Naive thymus-derived CD4-positive, alpha-beta T cell (primary cell): ENCODE results near the gene ZNF469. TPM values are rescaled to one million over a fixed set of nuclear protein-coding genes. Genes with fewer than 3 reads are reported as not detected.

Source experiments
- ATAC-seq: fragments of 150-1000 bp; cut with Tn5 transposase; 2 replicates; pipeline ENCODE4 v1.10.0; 2021; ENCODE audit warnings: mild to moderate bottlenecking, moderate library complexity
- CTCF ChIA-PET: fragments of 350-600 bp; sonication (Branson Sonifier 250); formaldehyde crosslinking; loops from one replicate; lab custom pipeline; 2021; ENCODE audit warnings: antibody characterized with exemption; lab: Charles Lee
- POLR2A ChIA-PET: fragments of 350-600 bp; sonication (Branson Sonifier 250); formaldehyde crosslinking; loops from one replicate; lab custom pipeline; 2021; ENCODE audit warnings: antibody characterized with exemption, inconsistent platforms; lab: Charles Lee
- DNase-seq, 9 donors: peaks; one replicate each; pipeline versions ENCODE4 v3.0.0 to v3.0.0-alpha.2; 2020 to 2022; ENCODE audit warnings: mixed read lengths in 1 of 9
- H3K27ac ChIP-seq: one replicate; pipeline ENCODE4 v1.7.0; 2013; ENCODE audit warnings: mild to moderate bottlenecking, low read depth, low read length, moderate library complexity
- H3K27me3 ChIP-seq, 2 donors: one replicate each; pipeline ENCODE4 v1.7.0; 2013; ENCODE audit warnings: low read length in 2 of 2, mild to moderate bottlenecking in 2 of 2, moderate library complexity in 2 of 2; ENCODE audit not compliant: control insufficient read depth in 2 of 2, insufficient read depth in 2 of 2
- H3K36me3 ChIP-seq, 3 experiments: 1 replicate in 2 of 3; 2 replicates in 1 of 3; pipeline ENCODE4 v1.7.0; 2013; ENCODE audit warnings: low read length in 3 of 3, mild to moderate bottlenecking in 3 of 3, moderate library complexity in 1 of 3; ENCODE audit not compliant: insufficient read depth in 3 of 3, control insufficient read depth in 2 of 3
- H3K4me1 ChIP-seq, 2 donors: one replicate each; pipeline ENCODE4 v1.7.0; 2013; ENCODE audit warnings: low read length in 2 of 2, mild to moderate bottlenecking in 2 of 2, moderate library complexity in 1 of 2; ENCODE audit not compliant: control insufficient read depth in 2 of 2, insufficient read depth in 2 of 2
- H3K4me3 ChIP-seq: 2 replicates; pipeline ENCODE4 v1.7.0; 2013; ENCODE audit warnings: mild to moderate bottlenecking, low read length
- H3K9me3 ChIP-seq, 3 experiments: 1 replicate in 2 of 3; 2 replicates in 1 of 3; pipeline ENCODE4 v1.7.0; 2013; ENCODE audit warnings: low read length in 3 of 3; ENCODE audit not compliant: control insufficient read depth in 2 of 3
- H3K27ac Mint-ChIP-seq, 9 donors: one replicate each; pipeline ENCODE4 v1.8.0; 2020 to 2022; ENCODE audit warnings: mixed read lengths in 9 of 9, mild to moderate bottlenecking in 8 of 9, moderate library complexity in 5 of 9, inconsistent platforms in 2 of 9
- H3K27me3 Mint-ChIP-seq, 5 donors: one replicate each; pipeline ENCODE4 v1.8.0; 2021 to 2022; ENCODE audit warnings: mixed read lengths in 5 of 5, mild to moderate bottlenecking in 1 of 5
- H3K36me3 Mint-ChIP-seq, 5 donors: one replicate each; pipeline ENCODE4 v1.8.0; 2020 to 2022; ENCODE audit warnings: mixed read lengths in 5 of 5, mild to moderate bottlenecking in 3 of 5, inconsistent platforms in 1 of 5
- H3K4me1 Mint-ChIP-seq, 7 donors: one replicate each; pipeline ENCODE4 v1.8.0; 2020 to 2022; ENCODE audit warnings: mixed read lengths in 7 of 7, mild to moderate bottlenecking in 3 of 7, inconsistent platforms in 1 of 7
- H3K4me3 Mint-ChIP-seq, 10 donors: one replicate each; pipeline ENCODE4 v1.8.0; 2020 to 2022; ENCODE audit warnings: mild to moderate bottlenecking in 10 of 10, mixed read lengths in 10 of 10, moderate library complexity in 6 of 10, inconsistent platforms in 2 of 10
- H3K9me3 Mint-ChIP-seq, 11 donors: one replicate each; pipeline ENCODE4 v1.8.0; 2020 to 2022; ENCODE audit warnings: mixed read lengths in 11 of 11, mild to moderate bottlenecking in 4 of 11, inconsistent platforms in 1 of 11, moderate library complexity in 1 of 11
- intact Hi-C, 2 donors: fragments of 100-400 bp; cut with micrococcal nuclease; formaldehyde crosslinking; loops; one replicate each; pipeline ENCODE4 v1.15.1; 2023
- polyA plus RNA-seq, 2 donors: library from polyadenylated mRNA; unstranded; fragments of 300-500 nt; fragmentation: Illumina TruSeq; gene quantifications; one replicate each; pipeline ENCODE4 v1.2.3, GENCODE V29; 2021
- total RNA-seq, 6 experiments: library from RNA in 5 of 6; stranded (reverse) in 5 of 6; gene quantifications; 1 replicate in 5 of 6; 2 replicates in 1 of 6; pipeline ENCODE4 v1.2.3 and lab custom pipeline; 2021 to 2026

Gene ZNF469
- total RNA-seq (1 to 10 TPM in 4 of 5 experiments, under 1 TPM in 1; 0.68 to 1.6 (median 1.1) TPM), polyA plus RNA-seq (under 1 TPM in 1 of 2 donors, not detected in 1; 0.07 TPM), total RNA-seq (lab: John Stamatoyannopoulos, UW) (4.7 reads per million, percentile 23 among the genes with 10 or more reads in this experiment)

GRCh38 chr16:88382491-88383400, at the start of gene ZNF469:
TSS of gene ZNF469 (plus strand) at chr16:88382959. CDS start at chr16:88427471, 44,512 bp downstream.
- Mint-ChIP-seq H3K9me3 (peaks cover 0 to 2% (median 0%) of the 10 kb centered on the region in 11 donors), H3K4me1 (peaks cover 0 to 15% (median 3%) of the 10 kb centered on the region in 7 donors), H3K27ac (no peak within 1 kb of the TSS), H3K27me3 (peaks cover 19 to 44% (median 30%) of the 10 kb centered on the region in 5 donors), H3K4me3 (peak within 1 kb of the TSS in 7 of 10 donors; percentile 25 to 81 (median 53)), H3K36me3 (no peaks in the 10 kb centered on the region)
- Histone ChIP-seq H3K4me3 (no peak within 1 kb of the TSS), H3K27ac (no peak within 1 kb of the TSS), H3K36me3 (no peaks in the 10 kb centered on the region), H3K27me3 (peaks cover 0 to 3% of the 10 kb centered on the region in 2 donors), H3K9me3 (no peaks in the 10 kb centered on the region), H3K4me1 (no peaks in the 10 kb centered on the region)
- ATAC-seq, result no peak
- ChIA-PET POLR2A (no interaction called here), CTCF (no interaction called here)
- intact Hi-C loops, result no loop called here
- no peak for DNase-seq

DNA sequence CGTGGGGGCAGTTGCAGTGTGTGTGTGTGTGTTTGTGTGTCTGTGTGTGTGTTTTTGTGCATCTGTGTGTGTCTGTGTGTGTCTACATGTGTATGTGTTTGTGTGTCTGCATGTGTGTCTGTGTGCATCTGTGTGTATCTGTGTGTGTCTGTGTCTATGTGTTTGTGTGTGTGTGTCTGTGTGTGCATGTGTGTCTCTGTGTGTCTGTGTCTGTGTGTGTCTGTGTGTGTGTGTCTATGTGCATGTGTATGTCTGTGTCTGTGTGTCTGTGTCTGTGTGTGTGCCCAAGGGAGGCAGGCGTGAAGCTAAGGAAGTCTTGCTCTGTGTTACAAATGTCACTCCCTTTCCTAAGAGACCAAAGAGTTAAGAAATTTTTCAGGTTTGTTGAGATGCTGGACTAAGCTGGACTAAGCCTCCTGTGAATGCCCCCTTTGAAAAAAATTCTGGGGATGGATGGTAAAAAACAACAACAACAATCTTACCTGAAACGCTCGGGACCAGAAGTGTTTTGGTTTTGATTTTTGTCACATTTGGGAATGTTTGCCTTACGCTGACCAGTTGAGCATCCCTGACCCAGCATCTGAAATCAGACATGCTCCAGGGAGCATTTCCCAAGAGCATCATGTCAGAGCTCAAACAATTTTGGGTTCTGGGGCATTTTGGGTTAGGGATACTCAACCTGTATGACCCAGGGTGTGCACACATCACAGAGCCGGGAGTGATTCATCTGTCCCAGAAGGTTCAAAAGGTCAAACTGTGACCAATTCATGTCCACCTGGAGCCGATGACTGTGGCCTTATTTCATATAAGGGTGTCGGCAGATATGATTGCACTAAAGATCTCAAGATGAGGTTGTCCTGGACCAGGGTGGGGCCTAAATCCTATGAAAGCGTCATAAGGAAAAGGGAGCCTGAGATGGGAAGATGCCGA, 48.6 kb upstream of the ZNF469 start:
- H3K9me3 ChIP-seq, result no peaks in the 10 kb centered on the region
- H3K36me3 ChIP-seq, result no peaks in the 10 kb centered on the region
- ATAC-seq (no peak), DNase-seq (no peak)
- ChIA-PET POLR2A (no interaction called here), CTCF (no interaction called here)
- H3K27me3 ChIP-seq, result no peaks in the 10 kb centered on the region
- no peaks in the 10 kb centered on the region for H3K36me3 Mint-ChIP-seq
- no peak overlapping the region for H3K27ac ChIP-seq
- no peak overlapping the region for H3K4me3 ChIP-seq
- peaks cover 0 to 17% (median 11%) of the 10 kb centered on the region in 5 donors for H3K27me3 Mint-ChIP-seq
- H3K27ac Mint-ChIP-seq, result no peak overlapping the region
- peaks cover 0 to 21% (median 0%) of the 10 kb centered on the region in 11 donors for H3K9me3 Mint-ChIP-seq
- peak overlapping the region in 3 of 10 donors; percentile 1 to 26 (median 2) for H3K4me3 Mint-ChIP-seq
- intact Hi-C loops, result no loop called here
- H3K4me1 Mint-ChIP-seq, result peaks cover 0 to 7% (median 6%) of the 10 kb centered on the region in 7 donors
- peaks cover 0 to 4% of the 10 kb centered on the region in 2 donors for H3K4me1 ChIP-seq

- Histone ChIP-seq H3K4me1 (peaks cover 0 to 4% of the 10 kb centered on the region in 2 donors), H3K27me3 (no peaks in the 10 kb centered on the region), H3K27ac (no peak overlapping the region), H3K4me3 (no peak overlapping the region), H3K36me3 (no peaks in the 10 kb centered on the region), H3K9me3 (no peaks in the 10 kb centered on the region)
- CTCF ChIA-PET, result no interaction called here
- DNase-seq (no peak), ATAC-seq (no peak)
- Mint-ChIP-seq H3K4me1 (peaks cover 0 to 7% (median 6%) of the 10 kb centered on the region in 7 donors), H3K9me3 (peaks cover 0 to 21% (median 0%) of the 10 kb centered on the region in 11 donors), H3K27me3 (peaks cover 0 to 17% (median 11%) of the 10 kb centered on the region in 5 donors), H3K4me3 (peak overlapping the region in 1 of 10 donors; percentile 4), H3K36me3 (no peaks in the 10 kb centered on the region), H3K27ac (no peak overlapping the region)
- POLR2A ChIA-PET, result no interaction called here
- intact Hi-C loops, result no loop called here
Observed at GRCh38 chr16:88334778-88335720, 47.7 kb upstream of the ZNF469 start.

- Histone ChIP-seq H3K4me1 (peaks cover 0 to 4% of the 10 kb centered on the region in 2 donors), H3K9me3 (no peaks in the 10 kb centered on the region), H3K4me3 (no peak overlapping the region), H3K27me3 (no peaks in the 10 kb centered on the region), H3K27ac (no peak overlapping the region), H3K36me3 (no peaks in the 10 kb centered on the region)
- intact Hi-C loops, result no loop called here
- CTCF ChIA-PET, result interaction anchor here (0.6 kb wide), 1 partner anchor 178 kb away, joined by 3 read pairs; no protein-coding TSS in a partner anchor
- Mint-ChIP-seq H3K27me3 (peaks cover 0 to 17% (median 11%) of the 10 kb centered on the region in 5 donors), H3K4me3 (no peak overlapping the region), H3K36me3 (no peaks in the 10 kb centered on the region), H3K27ac (no peak overlapping the region), H3K4me1 (peaks cover 0 to 7% (median 6%) of the 10 kb centered on the region in 7 donors), H3K9me3 (peaks cover 0 to 21% (median 0%) of the 10 kb centered on the region in 11 donors)
- DNase-seq, result no peak
- POLR2A ChIA-PET, result no interaction called here
- ATAC-seq, result no peak
Observed at GRCh38 chr16:88337021-88337420, 45.7 kb upstream of the ZNF469 start.

GRCh38 chr16:88337538-88337937, 45.2 kb upstream of the ZNF469 start:
- DNase-seq, result no peak
- Mint-ChIP-seq H3K9me3 (peaks cover 0 to 21% (median 0%) of the 10 kb centered on the region in 11 donors), H3K36me3 (no peaks in the 10 kb centered on the region), H3K4me1 (peaks cover 0 to 7% (median 6%) of the 10 kb centered on the region in 7 donors), H3K27me3 (peaks cover 0 to 17% (median 11%) of the 10 kb centered on the region in 5 donors), H3K27ac (peak overlapping the region in 1 of 9 donors; percentile 60), H3K4me3 (no peak overlapping the region)
- no peak for ATAC-seq
- H3K27ac ChIP-seq, result no peak overlapping the region
- H3K4me3 ChIP-seq, result no peak overlapping the region
- ChIA-PET CTCF (interaction anchor here (0.6 kb wide), 1 partner anchor 178 kb away, joined by 3 read pairs; no protein-coding TSS in a partner anchor), POLR2A (no interaction called here)
- no peaks in the 10 kb centered on the region for H3K36me3 ChIP-seq
- H3K27me3 ChIP-seq, result no peaks in the 10 kb centered on the region
- intact Hi-C loops, result no loop called here
- peaks cover 0 to 4% of the 10 kb centered on the region in 2 donors for H3K4me1 ChIP-seq
- no peaks in the 10 kb centered on the region for H3K9me3 ChIP-seq
